GM19328 (cell line): ENCODE measurements around the gene SLC35E2B.
A peak's percentile ranks its signal among the peaks of the same experiment; 100 is the strongest.

Experiments
- ATAC-seq: cut with Tn5 transposase; IDR thresholded peaks from one replicate; pipeline ENCODE4 v1.9.1; 2021; ENCODE audit warnings: mild to moderate bottlenecking, moderate library complexity; ENCODE audit not compliant: unreplicated experiment

The SLC35E2B gene

DNA sequence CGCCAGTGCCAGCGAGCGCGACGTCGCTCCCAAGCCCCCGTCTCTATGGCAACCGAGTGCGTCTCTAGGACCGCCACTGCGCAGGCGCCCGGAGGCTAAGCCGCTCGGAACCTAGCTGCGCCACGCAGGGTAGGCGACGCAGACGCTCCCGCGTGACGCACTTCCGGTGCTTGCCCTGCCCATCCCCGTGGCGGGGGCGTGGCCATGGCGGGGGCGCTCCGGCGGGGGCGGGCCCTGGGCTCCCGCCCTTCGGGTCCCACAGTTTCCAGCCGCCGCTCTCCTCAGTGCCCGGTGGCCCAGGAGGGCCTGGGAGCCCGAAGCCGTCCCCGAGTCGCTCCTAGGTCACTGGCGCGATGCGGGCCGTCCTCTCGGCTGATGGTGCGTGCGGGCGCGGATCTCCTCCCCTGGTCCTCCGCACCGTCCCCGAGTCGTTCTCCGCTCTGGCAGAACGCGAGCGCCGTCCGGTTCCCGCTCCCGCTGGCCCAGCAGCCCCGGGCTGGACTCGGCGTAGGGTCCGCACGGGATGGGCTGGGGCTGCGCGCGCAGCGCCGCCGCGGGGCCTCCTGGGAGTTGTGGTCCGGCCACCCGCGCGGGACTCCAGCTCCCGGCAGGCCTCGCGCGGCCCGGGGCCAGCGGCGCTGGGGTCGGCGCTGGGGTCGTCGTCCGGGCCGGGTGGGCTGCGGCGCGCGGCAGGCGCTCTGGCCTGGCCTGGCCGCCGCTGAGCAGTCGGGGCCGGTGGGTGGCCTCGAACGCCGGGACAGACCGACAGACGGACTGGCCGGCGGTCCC, 77.1 kb downstream of the SLC35E2B start, which contains the start of gene MIB2:
TSS of gene MIB2 (plus strand) at position 245 of the 789 bp plus-strand sequence. CDS start 7,953 bp downstream, outside the sequence.
- ATAC-seq: peak; percentile 74

DNA sequence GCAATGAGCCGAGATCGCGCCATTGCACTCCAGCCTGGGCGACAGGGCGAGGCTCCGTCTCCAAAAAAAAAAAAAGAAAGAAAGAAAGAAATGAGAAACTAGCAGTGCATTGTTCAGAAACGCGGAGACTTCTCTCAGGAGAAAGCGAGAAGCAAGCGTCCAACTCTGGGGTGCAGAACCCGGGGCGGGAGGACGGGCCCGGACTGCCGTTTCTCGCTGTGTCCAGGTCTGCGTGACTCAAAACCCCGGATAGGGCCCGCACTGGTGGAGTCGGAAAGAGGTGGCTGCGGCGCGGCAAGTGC, 77.7 kb downstream of the SLC35E2B start:
- no peak for ATAC-seq

DNA sequence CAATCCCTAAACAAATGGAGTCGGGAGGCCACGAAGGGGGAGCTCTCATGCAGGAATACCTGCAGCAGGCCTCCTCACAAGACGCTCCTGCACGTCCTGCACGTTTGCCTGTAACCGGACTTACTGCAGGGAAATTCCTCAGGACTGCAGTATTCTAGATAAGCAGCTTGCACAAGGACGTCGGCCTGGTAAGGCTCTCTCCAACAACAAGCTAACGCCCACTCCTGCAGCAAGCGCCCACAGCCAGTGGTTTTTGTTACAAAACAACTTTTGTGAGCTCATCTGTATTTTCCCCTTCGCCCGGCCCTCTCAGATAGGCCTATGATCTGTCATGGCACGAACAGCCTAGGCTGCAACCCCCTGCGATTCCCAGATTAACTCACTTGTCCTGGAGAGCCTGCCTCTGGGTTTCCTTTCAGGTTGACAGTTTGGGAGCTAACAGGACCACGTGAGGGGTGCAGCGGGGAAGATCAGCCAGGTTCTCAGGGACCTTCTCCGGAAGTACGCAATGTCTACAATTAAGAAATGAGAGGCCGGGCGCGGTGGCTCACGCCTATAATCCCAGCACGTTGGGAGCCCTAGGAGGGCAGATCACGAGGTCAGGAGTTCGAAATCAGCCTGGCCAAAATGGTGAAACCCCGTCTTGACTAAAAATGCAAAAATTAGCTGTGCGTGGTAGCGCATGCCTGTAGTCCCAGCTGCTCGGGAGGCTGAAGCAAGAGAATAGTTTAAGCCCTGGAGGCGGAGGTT, 78.2 kb downstream of the SLC35E2B start:
- ATAC-seq: no peak

DNA sequence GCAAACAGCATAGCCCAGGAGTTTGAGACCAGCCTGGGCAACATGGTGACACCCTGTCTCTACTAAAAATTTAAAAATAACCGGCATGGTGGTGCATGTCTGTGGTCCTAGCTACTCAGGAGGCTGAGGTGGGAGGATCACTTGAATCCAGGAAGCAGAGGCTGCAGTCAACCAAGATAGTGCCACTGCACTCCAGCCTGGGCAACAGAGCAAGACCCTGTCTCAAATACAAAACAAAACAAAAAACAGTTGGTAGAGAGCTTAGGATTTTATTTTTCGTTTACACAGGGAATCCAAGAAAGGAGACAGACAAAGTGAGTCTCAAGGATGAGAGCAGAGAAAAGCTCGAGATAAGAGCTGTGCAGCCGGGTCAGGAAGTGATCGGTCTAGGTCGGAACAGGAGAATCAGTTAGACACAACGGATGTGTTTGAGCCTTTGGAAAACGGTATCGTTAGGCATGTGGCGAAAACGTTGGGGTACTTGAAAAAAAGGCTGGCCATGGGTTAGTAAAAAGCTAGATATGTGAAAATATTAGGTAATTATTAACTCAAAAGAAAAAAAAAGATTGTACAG, 79.0 kb downstream of the SLC35E2B start:
- ATAC-seq: no peak

DNA sequence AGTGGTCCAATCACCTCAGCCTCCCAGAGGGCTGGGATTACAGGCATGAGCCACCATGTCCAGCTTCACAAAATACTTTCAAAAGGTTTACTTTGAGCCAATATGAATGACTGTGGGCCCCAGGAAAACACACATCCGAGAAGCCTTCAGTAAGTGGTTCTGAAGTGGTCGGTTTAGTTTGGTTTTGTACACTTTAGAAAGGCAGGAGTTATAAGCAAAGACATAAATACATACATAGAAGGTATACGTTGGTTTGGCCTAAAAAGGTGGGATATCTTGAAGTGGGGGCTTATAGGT, 80.5 kb downstream of the SLC35E2B start:
- ATAC-seq: no peak

DNA sequence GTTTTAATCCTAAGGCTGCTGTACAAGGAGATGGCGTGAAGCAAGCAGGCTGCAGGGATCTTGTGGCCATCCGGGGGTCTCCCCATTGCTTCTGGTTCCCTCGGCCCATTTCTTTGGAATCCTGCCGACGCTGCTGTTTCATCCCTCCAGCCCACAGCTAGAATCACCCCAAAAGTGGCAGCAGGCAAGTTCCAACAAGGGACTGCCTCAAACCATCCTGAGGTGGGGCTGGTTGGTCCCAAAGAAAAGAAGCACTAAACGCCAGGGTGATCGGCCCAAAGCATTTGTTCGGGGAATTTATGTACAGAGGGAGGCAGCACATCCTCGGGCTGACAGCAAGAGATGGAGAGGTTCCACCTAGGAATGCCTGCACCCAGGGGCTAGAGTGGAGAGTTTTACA, 81.8 kb downstream of the SLC35E2B start:
- ATAC-seq: no peak

DNA sequence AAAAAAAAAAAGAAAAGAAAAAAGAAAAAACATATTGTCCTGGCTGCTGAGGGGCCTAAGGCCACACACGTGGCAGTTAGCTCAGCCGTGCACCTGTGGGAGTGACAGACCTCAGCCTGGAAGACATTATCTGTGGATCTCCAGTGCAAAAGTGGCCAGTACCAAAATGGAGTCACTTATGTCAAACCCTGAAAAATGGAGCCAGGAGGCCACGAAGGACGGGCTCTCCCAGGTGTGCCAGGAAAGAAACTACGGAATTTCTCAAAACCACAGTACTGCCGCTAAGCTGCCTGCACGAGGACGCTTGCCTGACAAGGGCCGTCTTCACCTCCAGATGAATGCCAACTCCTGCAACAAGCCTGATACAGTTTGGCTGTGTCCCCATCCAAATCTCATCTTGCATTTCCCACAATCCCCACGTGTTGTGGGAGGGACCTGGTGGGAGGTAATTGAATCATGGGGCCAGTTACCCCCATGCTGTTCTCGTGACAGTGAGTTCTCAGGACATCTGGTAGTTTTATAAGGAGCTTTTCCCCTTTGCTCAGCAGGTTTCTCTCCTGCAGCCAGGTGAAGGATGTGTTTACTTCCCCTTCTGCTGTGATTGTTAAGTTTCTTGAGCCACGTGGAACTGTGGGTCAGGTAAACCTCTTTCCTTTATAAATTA, 82.6 kb downstream of the SLC35E2B start:
- no peak for ATAC-seq
